T-cell (primary cell): Measurements from ENCODE around the gene B3GNT9. TPM values are rescaled to one million over a fixed set of nuclear protein-coding genes. Genes with fewer than 3 reads are reported as not detected.

Source experiments
- ATAC-seq, 4 experiments: fragments of 200-7000 bp in 3 of 4; fragments of 150-1000 bp in 1 of 4; cut with Tn5 transposase; replicated peaks in 1 of 4; 1 replicate in 3 of 4; 2 replicates in 1 of 4; pipeline ENCODE4 v1.10.0; 2021; ENCODE audit warnings: moderate library complexity in 3 of 4, mild to moderate bottlenecking in 2 of 4, moderate number of reproducible peaks in 1 of 4
- CTCF ChIA-PET, 2 donors: fragments of 300-600 bp; sonication (Branson Sonifier 250); formaldehyde crosslinking; loops; one replicate each; lab custom pipeline; 2022; ENCODE audit warnings: antibody characterized with exemption in 2 of 2; lab: Charles Lee
- POLR2A ChIA-PET, 2 donors: fragments of 300-600 bp; sonication (Branson Sonifier 250); formaldehyde crosslinking; loops; one replicate each; lab custom pipeline; 2022; ENCODE audit warnings: antibody characterized with exemption in 2 of 2; lab: Charles Lee
- DNase-seq, 35 experiments: peaks; one replicate each; pipeline versions ENCODE4 v3.0.0 to v3.0.0-alpha.2; 2013 to 2023
- H3K27ac ChIP-seq: one replicate; pipeline ENCODE4 v1.5.1; 2013; ENCODE audit warnings: low read length
- H3K27me3 ChIP-seq, 2 experiments: replicated peaks in 1 of 2; 1 replicate in 1 of 2; 2 replicates in 1 of 2; pipeline versions ENCODE4 v1.6.1 to v1.7.0; 2013; ENCODE audit warnings: low read length in 1 of 2, mixed read lengths in 1 of 2; ENCODE audit not compliant: control insufficient read depth in 2 of 2, insufficient read depth in 2 of 2; ENCODE audit errors: extremely low read depth in 1 of 2
- H3K36me3 ChIP-seq, 2 donors: 1 replicate in 1 of 2; 2 replicates in 1 of 2; pipeline versions ENCODE4 v1.6.1 to v1.7.0; 2013; ENCODE audit warnings: low read length in 1 of 2; ENCODE audit not compliant: control insufficient read depth in 2 of 2, insufficient read depth in 1 of 2; ENCODE audit errors: extremely low read depth in 1 of 2
- H3K4me1 ChIP-seq, 2 experiments: 1 replicate in 1 of 2; 2 replicates in 1 of 2; pipeline versions ENCODE4 v1.6.1 to v1.7.0; 2013; ENCODE audit warnings: low read length in 2 of 2, mixed read lengths in 1 of 2; ENCODE audit not compliant: insufficient read depth in 2 of 2, control insufficient read depth in 1 of 2; ENCODE audit errors: extremely low read depth in 1 of 2
- H3K4me3 ChIP-seq, 2 donors: 1 replicate in 1 of 2; 2 replicates in 1 of 2; pipeline versions ENCODE4 v1.5.1 to v1.7.0; 2013; ENCODE audit warnings: mild to moderate bottlenecking in 2 of 2, low read length in 1 of 2, moderate library complexity in 1 of 2; ENCODE audit not compliant: control insufficient read depth in 1 of 2; ENCODE audit errors: extremely low read depth in 1 of 2
- H3K9me3 ChIP-seq: 2 replicates; pipeline ENCODE4 v1.7.0; 2013
- H3K27ac Mint-ChIP-seq, 2 donors: one replicate each; pipeline ENCODE4 v1.8.0; 2020 to 2021; ENCODE audit warnings: mild to moderate bottlenecking in 2 of 2, mixed read lengths in 2 of 2
- H3K27me3 Mint-ChIP-seq, 2 donors: one replicate each; pipeline ENCODE4 v1.8.0; 2021 to 2022; ENCODE audit warnings: mixed read lengths in 2 of 2
- H3K36me3 Mint-ChIP-seq: one replicate; pipeline ENCODE4 v1.8.0; 2021; ENCODE audit warnings: mixed read lengths
- H3K4me1 Mint-ChIP-seq, 3 donors: one replicate each; pipeline ENCODE4 v1.8.0; 2020 to 2022; ENCODE audit warnings: mixed read lengths in 3 of 3, mild to moderate bottlenecking in 1 of 3
- H3K4me3 Mint-ChIP-seq, 3 donors: one replicate each; pipeline ENCODE4 v1.8.0; 2020 to 2022; ENCODE audit warnings: mild to moderate bottlenecking in 3 of 3, mixed read lengths in 3 of 3, moderate library complexity in 3 of 3
- H3K9me3 Mint-ChIP-seq, 3 donors: one replicate each; pipeline ENCODE4 v1.8.0; 2020 to 2022; ENCODE audit warnings: mixed read lengths in 3 of 3
- WGBS: methylation state at CpG from one replicate; pipeline ENCODE4 v1.1.5; 2013; ENCODE audit warnings: missing lambda C conversion rate; ENCODE audit not compliant: insufficient coverage; 5-methylcytosine and 5-hydroxymethylcytosine counted together
- total RNA-seq, 35 experiments: library from RNA in 6 of 35; stranded (reverse) in 6 of 35; fragments of 120-200 nt in 1 of 35; gene quantifications; one replicate each; pipeline versions ENCODE4 v1.2.1 to v1.2.4 and lab custom pipeline; 2013 to 2026

Gene B3GNT9
- total RNA-seq, 5 donors from 2014 or later (not counting 1 experiment from before 2014, with no cell fraction given): 3.0 to 9.5 (median 4.9) TPM

DNA sequence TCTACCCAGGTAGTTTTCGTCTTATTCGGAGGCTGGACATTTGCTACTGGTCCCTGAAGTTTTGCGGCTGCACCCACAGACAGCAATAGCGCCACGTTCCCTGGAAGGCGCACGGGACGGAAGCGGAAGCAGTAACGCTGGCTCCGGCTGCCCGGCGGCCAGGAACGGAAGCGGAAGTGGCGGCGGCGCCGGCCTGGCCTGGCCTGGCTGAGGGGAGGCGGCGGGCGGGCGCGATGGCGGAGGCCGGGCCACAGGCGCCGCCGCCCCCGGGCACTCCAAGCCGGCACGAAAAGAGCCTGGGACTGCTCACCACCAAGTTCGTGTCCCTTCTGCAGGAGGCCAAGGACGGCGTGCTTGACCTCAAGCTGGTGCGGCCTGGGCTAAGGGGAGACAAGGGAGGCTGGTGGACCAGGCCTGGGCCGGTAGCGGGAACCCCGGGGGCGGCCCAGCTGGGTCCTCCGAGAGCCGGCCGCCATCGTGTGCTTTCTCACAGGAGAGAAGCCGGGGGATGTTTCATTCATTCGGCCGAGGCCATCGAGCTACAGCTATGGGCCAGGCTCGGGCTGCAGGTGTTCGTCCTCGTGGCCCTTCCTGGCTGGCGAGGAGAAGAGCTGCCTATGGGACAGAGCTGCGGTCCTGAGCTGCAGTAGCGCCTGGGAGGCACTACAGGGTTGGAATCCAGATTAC is 41.3 kb upstream of the B3GNT9 start, which contains the start of gene E2F4:
Gene E2F4, plus strand, starts transcription at position 161 of the 687 bp plus-strand sequence. Its CDS starts 73 bp downstream, at position 234.
- H3K27ac Mint-ChIP-seq: peak within 1 kb of the TSS; percentile 79 to 81
- H3K27me3 ChIP-seq: peaks cover 0 to 18% of the 10 kb centered on the region in 2 experiments
- ChIA-PET CTCF (interaction anchor here in 1 of 2 donors (0.7 kb wide), 1 partner anchor 289 kb away, joined by 3 read pairs; the partner anchor contains the start of gene ATP6V0D1), POLR2A (no interaction called here)
- DNase-seq (peak; percentile 68 to 93 (median 81)), ATAC-seq (peak; percentile 90 to 98 (median 97))
- peaks cover 18% of the 10 kb centered on the region for H3K36me3 Mint-ChIP-seq
- H3K4me1 ChIP-seq: peaks cover 5 to 52% of the 10 kb centered on the region in 2 experiments
- WGBS: under 1% methylated on average over 54 of the region's 54 CpGs
- H3K4me1 Mint-ChIP-seq: peaks cover 42 to 53% (median 43%) of the 10 kb centered on the region in 3 donors
- peak within 1 kb of the TSS; percentile 74 for H3K27ac ChIP-seq
- H3K4me3 ChIP-seq: peak within 1 kb of the TSS; percentile 88 to 98
- no peaks in the 10 kb centered on the region for H3K9me3 Mint-ChIP-seq
- peaks cover 8 to 35% of the 10 kb centered on the region in 2 donors for H3K36me3 ChIP-seq
- H3K9me3 ChIP-seq: no peaks in the 10 kb centered on the region
- peak within 1 kb of the TSS; percentile 78 to 91 (median 87) for H3K4me3 Mint-ChIP-seq
- no peaks in the 10 kb centered on the region for H3K27me3 Mint-ChIP-seq

DNA sequence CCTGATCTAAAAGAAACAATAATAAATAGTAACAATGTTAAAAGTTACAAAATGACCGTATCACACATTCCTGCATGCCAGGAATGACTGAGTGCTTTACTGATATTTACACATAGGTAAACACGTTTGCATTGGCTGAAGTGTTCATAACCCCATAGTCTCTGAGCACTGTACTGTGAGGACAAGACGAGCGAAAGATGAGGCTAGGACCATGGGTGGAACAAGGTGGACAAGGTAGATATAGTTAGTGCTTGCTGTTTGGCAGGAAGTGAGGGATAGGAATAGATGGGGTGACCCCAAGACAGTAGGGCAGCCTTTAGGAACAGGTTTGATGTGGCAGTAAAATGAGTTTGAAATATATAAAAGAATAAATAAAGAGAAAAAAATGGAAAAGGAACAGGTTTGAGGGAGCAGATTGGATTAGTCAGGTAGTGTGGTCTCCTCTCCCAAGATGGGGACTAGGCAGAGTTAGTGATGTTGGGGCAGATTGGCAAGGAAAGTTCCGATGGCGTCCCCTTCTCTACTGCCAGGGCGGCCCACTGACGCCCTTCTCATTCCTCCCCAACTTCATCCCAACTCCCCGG is 40.7 kb upstream of the B3GNT9 start:
- H3K27ac Mint-ChIP-seq: peak overlapping the region; percentile 71 to 81
- no peaks in the 10 kb centered on the region for H3K27me3 Mint-ChIP-seq
- peaks cover 8 to 29% of the 10 kb centered on the region in 2 donors for H3K36me3 ChIP-seq
- POLR2A ChIA-PET: no interaction called here
- H3K36me3 Mint-ChIP-seq: peaks cover 14% of the 10 kb centered on the region
- CTCF ChIA-PET: no interaction called here
- H3K4me1 ChIP-seq: peaks cover 5 to 47% of the 10 kb centered on the region in 2 experiments
- peak overlapping the region; percentile 78 to 91 (median 87) for H3K4me3 Mint-ChIP-seq
- H3K4me3 ChIP-seq: peak overlapping the region; percentile 88 to 98
- peaks cover 36 to 47% (median 37%) of the 10 kb centered on the region in 3 donors for H3K4me1 Mint-ChIP-seq
- 26% methylated on average over 6 of the region's 9 CpGs for WGBS
- H3K27me3 ChIP-seq: peaks cover 0 to 24% of the 10 kb centered on the region in 2 experiments
- DNase-seq (no peak), ATAC-seq (peak in 1 of 4 experiments; percentile 55)
- no peaks in the 10 kb centered on the region for H3K9me3 Mint-ChIP-seq
- peak overlapping the region; percentile 11 for H3K27ac ChIP-seq
- no peaks in the 10 kb centered on the region for H3K9me3 ChIP-seq

DNA sequence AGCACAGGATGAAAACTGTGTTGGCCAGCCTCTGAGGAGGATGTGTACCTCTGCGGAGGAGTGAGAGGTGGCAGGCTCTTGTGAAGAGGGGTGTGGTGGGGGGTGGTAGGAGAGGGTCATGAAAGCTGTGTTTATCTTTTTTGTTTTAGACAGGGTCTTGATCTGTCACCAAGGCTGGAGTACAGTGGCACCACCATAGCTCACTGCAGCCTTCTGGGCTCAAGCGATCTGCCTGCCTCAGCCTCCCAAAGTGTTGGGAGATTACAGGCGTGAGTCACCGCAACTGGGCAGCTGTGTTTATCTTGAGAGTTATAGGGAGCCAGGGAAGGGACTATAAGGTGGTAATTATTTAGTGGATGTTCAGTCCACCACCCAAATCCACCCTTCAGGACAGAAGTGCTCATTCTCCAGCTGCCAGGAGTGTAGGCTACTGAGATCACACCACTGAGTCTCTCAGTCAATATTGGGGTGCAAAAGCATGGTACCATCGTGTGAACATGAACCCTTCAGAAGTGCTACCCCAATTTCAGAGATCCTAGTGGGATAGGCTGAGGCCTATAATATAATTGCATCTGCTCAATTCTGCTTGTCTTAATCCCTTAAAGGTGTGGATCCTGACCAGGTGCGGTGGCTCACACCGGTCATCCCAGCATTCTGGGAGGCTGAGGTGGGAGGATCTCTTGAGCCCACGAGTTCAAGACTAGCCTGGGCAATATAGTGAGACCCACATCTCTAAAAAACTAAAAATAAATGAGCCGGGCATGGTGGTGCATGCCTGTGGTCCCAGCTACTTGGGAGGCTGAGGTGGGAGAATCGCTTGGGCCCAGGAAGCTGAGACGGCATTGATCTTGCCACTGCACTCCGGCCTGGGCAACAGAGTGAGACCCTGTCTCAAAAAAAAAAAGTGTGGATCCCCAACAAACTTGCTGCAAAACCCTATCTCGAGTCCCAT is 39.9 kb upstream of the B3GNT9 start:
- H3K9me3 Mint-ChIP-seq: no peaks in the 10 kb centered on the region
- H3K27me3 Mint-ChIP-seq: no peaks in the 10 kb centered on the region
- peaks cover 29 to 42% (median 34%) of the 10 kb centered on the region in 3 donors for H3K4me1 Mint-ChIP-seq
- H3K36me3 Mint-ChIP-seq: peaks cover 6% of the 10 kb centered on the region
- DNase-seq (no peak), ATAC-seq (no peak)
- no peaks in the 10 kb centered on the region for H3K9me3 ChIP-seq
- peak overlapping the region in 1 of 2 donors; percentile 81 for H3K27ac Mint-ChIP-seq
- peaks cover 8 to 21% of the 10 kb centered on the region in 2 donors for H3K36me3 ChIP-seq
- peaks cover 5 to 43% of the 10 kb centered on the region in 2 experiments for H3K4me1 ChIP-seq
- POLR2A ChIA-PET: no interaction called here
- CTCF ChIA-PET: interaction anchor here (0.5 to 0.7 kb wide), 2 partner anchors 23 to 365 kb away, joined by 3 read pairs; no protein-coding TSS in a partner anchor
- peak overlapping the region in 2 of 3 donors; percentile 87 to 91 for H3K4me3 Mint-ChIP-seq
- no peak overlapping the region for H3K4me3 ChIP-seq
- 93% methylated on average over 4 of the region's 13 CpGs for WGBS
- no peak overlapping the region for H3K27ac ChIP-seq
- H3K27me3 ChIP-seq: peaks cover 0 to 28% of the 10 kb centered on the region in 2 experiments

DNA sequence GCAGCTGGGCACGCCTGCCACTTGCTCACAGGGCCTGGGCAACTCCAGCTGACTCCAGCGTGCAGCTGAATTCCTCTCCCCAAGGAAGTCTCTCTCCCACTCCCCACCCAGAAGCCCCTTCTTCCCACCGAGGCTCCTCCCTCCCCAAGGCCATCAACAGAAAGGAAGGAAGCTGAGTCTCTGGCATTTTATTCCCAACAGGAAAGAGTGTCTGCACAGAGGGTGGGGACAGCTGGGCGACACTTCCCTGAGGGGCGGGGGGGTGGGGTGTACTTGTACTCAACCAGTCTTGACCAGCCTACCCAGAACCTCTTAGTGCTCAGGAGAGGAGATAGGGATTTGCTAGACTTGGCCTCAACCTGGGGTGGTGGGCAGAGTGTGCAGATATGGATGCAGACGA is 39.2 kb upstream of the B3GNT9 start, which contains the start of gene EXOC3L1:
Gene EXOC3L1, minus strand, starts transcription at position 96 of the 400 bp plus-strand sequence. CDS start 460 bp downstream, outside the sequence.
- peaks cover 3% of the 10 kb centered on the region for H3K36me3 Mint-ChIP-seq
- H3K27ac ChIP-seq: no peak within 1 kb of the TSS
- H3K4me3 Mint-ChIP-seq: peak within 1 kb of the TSS in 1 of 3 donors; percentile 87
- H3K4me1 ChIP-seq: peaks cover 5 to 45% of the 10 kb centered on the region in 2 experiments
- H3K4me1 Mint-ChIP-seq: peaks cover 34 to 42% (median 39%) of the 10 kb centered on the region in 3 donors
- H3K9me3 Mint-ChIP-seq: no peaks in the 10 kb centered on the region
- peaks cover 0 to 33% of the 10 kb centered on the region in 2 experiments for H3K27me3 ChIP-seq
- no peak within 1 kb of the TSS for H3K4me3 ChIP-seq
- DNase-seq: no peak
- WGBS: 82% methylated on average over 3 of the region's 6 CpGs
- ChIA-PET CTCF (interaction anchor here (0.5 to 0.7 kb wide), 2 partner anchors 22 to 43 kb away, joined by 3 read pairs; no protein-coding TSS in a partner anchor), POLR2A (no interaction called here)
- H3K9me3 ChIP-seq: no peaks in the 10 kb centered on the region
- H3K27me3 Mint-ChIP-seq: peaks cover 0 to 6% of the 10 kb centered on the region in 2 donors
- no peak for ATAC-seq
- H3K27ac Mint-ChIP-seq: no peak within 1 kb of the TSS
- peaks cover 7 to 15% of the 10 kb centered on the region in 2 donors for H3K36me3 ChIP-seq

DNA sequence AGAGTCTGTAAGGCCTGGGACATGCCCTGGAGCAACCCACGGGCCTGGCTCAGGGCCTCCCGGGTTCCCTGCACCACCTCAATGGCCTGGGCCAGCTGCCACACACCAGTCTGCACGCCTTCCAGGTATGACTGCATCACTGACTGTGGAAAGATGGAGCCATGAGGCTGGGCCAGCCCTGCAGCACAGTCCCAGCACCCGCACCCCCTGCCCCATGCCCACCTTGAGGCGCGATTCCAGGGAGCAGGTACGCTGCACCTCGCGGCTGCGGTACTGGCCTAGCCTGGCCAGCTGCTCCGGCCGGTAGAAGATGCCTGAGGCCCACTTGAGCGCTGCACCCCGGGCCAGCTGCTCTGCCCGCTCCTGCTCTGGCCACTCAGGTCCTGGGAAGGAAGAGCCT is 38.0 kb upstream of the B3GNT9 start:
- Mint-ChIP-seq H3K4me3 (no peak overlapping the region), H3K27me3 (peaks cover 0 to 6% of the 10 kb centered on the region in 2 donors), H3K27ac (no peak overlapping the region), H3K9me3 (no peaks in the 10 kb centered on the region), H3K36me3 (peaks cover under 1% of the 10 kb centered on the region), H3K4me1 (peaks cover 32 to 38% (median 36%) of the 10 kb centered on the region in 3 donors)
- Histone ChIP-seq H3K4me1 (peaks cover 5 to 40% of the 10 kb centered on the region in 2 experiments), H3K4me3 (no peak overlapping the region), H3K9me3 (no peaks in the 10 kb centered on the region), H3K36me3 (peaks cover 0 to 4% of the 10 kb centered on the region in 2 donors), H3K27me3 (peaks cover 0 to 34% of the 10 kb centered on the region in 2 experiments), H3K27ac (no peak overlapping the region)
- no peak for DNase-seq
- whole genome bisulfite sequencing: 92% methylated on average over 12 of the region's 15 CpGs
- POLR2A ChIA-PET: no interaction called here
- CTCF ChIA-PET: no interaction called here
- no peak for ATAC-seq
